Colon (tissue), 2 donors: ENCODE results near the gene MKNK2.

Source experiments
- FAIRE-seq: peaks from 2 replicates; lab custom pipeline; 2012; peaks lifted over from hg19 to GRCh38; lab: Jason Lieb, UNC
- donor health status: control.
- donor health status: control.

The MKNK2 gene

DNA sequence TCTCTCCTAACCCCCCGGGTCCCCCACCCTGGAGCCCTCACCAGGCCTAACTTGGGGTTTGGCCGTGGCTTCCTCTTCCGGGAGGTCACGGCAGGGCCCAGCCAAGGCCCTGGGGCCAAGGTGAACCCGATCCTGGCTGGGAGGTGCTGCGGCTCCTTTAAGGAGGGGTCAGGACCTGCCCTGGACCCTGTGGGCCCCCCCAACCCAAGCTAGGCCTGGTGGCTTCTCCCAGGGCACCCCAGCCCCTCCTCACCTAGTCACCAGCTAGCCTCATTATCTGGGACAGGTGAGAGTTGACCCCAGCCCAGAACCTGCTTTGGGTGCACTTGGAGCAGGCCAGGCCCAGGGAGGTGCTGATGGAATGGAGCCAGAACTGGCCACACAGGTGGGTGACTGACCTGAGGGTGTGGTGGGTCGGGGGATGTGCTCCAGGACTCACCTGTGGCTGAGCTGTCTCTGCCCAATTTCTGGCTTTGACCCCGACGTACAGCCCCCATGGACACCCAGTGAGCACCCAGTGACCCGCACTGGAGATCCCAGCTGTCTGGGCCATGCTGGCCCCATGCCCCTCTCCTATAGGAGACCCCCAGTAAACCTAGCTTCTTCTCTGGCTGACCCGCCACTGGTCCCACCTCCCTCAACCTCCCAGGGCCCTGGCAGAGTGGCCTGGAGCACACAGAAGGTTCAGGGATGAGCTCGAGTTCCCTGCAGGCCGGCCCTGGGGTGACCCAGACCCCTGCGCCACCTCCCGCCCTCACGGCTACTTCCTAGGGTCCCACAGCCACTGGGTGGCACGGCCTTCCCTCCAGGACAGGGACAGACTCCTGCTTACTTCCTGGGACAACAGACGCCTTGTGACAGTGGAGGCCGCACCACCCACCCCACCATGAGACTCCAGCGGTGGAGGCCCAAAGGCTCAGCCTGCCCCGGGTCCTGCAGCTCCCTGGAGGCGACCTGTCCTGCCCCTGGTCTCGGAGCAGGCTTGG, 6.7 kb upstream of the MKNK2 start:
- no peak for FAIRE-seq

DNA sequence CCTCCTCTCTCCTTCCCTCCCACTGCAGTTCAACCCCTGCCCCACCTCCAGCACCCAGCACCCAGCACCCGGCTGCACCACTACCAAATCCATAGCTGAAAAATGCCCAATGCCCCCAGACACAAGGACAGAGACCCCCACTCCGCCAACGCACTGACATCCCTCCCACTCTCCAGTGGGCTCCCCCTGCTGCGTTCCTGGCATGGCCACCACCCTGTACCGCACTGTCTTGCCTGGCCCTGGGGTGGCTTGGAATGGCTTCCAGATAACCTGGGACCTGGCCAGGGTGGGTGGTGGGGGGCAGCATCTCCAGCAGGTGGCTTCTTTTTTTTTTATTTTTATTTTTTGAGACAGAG, 5.8 kb upstream of the MKNK2 start:
- FAIRE-seq: no peak

DNA sequence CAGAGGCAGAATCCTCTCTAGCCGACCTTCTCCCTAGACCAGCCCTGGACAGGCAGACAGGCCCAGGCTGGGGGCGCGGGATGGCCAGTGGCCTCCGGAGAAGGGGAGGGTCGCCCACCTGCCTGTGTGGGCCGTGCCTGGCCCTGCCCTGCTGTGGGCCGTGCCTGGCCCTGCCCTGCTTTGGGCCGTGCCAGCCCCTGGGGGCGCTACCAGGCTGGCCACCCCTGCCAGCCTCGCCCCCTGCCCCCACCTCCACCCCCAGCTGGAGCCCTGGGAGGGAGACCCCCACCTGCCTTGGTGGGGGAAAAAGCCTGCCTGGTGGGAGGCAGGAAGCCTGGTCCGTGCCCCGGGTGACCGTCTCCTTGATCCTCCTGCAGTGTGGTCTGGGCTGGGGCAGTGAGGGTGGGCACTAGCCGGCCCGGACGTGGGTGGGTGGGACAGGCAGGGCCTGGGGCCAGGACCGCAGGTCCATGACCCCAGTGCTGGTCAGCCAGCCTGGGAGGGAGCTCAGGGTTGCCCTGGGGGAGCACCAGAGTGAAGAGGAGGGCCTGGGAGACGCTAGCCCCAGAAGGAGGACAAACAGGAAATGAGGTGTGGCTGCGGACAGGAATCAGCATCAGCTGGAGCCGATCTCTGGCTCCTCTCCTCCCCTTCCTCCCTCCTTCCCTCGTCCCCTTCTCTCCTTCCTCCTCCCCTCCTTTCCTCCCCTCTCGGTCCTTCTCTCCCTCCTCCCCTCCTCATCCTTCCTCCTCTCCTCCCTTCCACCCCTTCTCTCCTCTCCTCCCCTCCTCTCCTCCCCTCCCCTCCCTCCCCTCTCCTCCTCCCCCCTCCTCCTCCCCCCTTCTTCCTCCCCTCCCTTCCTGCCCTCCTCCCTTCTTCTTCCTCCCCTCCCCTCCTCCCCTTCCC, 5.1 kb upstream of the MKNK2 start:
- no peak for FAIRE-seq

DNA sequence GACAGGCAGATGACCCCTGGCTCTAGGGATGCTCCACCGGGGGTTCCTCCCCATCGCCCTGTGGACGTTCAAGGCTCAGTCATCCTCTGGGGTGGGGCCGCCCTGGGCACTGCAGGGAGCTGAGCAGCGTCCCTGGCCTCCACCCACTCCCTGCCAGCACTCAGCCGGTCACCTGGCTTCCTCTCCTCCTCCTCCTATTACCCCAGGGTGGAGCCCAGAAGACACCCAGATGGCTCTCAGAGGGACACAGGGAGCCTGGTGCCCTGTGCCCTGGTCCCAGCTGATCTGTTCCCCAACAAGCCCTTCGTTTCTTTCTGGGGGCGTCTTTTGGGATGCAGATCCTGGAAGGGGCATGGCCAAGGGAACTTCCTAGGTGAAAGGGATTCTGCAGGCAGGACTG, 3.7 kb upstream of the MKNK2 start:
- FAIRE-seq: no peak

DNA sequence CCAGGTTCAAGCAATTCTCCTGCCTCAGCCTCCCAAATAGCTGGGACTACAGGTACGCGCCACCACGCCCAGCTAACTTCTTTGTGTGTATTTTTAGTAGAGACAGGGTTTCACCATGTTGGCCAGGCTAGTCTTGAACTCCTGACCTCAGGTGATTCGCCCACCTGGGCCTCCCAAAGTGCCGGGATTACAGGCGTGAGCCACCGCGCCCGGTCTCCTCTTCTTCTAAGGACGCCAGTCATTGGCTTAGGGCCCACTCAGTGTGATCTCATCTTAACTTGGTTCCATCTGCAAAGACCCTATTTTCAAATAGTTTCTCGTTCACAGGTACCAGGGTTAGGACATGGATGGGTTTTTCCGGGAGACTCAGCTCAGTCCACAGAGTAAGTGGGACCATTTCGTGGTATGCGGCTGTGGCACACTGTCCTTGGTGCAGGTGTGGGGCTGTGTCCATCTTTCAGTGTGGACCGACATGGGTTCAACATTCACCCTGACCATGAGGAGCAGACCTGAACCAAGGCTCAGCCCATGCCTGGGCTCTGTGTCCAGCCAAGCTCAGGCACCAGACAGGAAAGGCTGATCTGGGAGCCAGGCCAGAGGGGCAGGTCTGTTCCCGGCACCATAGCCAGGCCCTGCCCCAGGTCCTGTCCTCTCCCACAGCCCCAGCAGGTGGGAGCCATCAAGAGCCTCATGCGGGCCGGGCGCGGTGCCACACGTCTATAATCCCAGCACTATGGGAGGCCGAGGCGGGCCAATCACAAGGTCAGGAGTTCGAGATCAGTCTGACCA, 2.8 kb upstream of the MKNK2 start:
- FAIRE-seq: no peak

DNA sequence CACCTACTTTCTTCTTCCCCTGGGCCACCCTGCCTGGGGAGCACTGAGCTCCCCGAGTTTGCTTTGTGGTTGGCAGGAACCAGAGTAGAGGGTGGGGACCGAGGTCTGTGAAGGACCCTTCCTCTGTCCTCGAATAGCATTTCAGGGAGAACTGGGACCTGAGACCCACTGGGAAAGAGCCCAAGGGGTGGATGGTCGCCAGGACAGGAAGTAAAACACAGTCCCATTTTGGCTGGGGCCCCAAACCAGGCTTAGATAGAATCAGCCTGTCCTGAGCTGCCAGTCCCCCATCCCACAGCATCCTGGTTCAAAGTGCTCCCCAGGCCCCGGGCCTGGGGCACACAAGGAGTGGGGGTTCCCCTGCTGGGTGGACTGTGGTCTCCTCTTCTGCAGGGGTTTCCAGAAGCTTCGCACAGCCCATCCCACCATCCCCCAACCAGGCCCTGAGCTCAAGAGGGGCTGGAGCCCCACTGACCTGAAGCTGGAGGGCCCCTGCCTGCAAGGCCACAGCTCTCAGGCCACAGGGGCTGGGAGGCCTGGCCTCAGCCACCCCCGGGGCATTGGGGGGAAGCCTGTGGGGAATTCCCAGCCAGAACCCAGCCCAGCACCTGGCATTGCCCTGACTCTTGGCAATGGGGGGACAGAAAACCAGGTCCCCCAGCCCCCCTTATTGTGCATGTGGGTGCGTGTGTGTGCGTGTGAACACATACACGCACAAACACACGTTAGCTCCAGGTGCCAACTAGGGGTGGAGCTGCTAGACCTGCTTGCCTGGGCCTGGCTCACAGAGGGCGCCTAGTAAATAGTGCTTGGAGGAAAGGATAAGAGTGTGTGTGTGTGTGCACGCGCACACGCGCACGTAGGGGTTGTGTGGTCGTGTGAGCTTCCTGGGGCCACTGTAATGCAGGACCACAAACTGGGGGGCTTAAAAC, 995 bp upstream of the MKNK2 start:
- no peak for FAIRE-seq

DNA sequence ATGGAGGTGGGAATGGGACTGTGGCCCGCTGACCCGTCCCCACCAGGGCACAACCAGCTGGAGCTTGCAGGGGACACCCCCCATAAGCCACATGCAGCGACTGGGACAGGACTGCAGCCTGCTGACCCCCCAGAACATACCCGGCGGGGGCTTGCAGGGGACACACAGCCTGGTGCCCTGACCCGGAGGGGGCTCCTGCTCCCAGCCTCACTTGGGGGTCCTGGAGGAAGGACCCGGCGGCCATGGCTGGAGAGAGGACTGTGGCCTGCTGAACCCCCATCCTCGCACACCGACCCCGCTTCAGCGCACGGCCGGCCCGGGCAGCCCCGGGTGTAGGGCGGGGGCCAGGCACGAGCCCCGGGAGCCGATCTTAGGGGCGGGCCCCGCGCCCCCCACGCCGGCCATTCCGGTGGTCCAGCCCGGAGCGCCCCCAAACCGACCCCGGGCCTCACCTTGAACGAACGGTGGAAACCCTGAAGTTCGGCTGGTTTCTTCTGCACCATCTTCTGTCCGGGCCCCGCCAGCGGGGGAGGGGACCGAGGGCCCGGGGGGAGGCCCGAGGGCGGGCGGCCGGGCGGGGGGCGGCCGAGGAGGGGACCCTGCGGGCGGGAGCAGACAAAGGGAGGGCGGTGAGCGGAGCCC, 574 bp downstream of the MKNK2 start:
- no peak for FAIRE-seq

DNA sequence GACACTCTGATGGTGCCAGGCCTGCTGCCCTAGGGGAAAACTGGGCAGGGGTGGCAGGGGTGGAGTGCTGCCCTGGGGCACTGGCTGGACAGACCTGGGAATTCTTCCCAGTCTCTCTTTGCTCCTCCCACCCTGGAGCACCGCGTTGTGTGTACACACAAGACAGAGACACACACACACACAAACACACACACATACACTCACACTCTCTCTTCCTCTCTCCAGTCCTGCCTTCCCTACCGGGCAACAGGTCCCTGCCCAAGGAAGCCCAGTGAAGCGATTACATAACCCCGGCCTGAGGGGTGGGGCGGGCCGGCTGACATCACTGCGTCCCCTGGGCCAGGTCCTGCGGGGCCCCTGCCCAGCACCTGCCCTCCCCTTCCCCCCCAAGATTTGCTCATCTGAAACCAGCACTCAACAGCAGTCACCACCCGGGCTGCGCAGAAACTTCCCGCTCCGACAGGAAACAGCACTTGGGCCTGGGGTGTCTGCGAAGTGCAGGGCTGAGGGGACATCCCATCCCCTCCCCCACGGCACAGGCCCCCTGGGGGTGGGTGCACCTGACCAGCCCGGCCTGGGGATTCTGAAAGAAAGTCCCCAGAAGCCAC, 1.2 kb downstream of the MKNK2 start:
- no peak for FAIRE-seq

DNA sequence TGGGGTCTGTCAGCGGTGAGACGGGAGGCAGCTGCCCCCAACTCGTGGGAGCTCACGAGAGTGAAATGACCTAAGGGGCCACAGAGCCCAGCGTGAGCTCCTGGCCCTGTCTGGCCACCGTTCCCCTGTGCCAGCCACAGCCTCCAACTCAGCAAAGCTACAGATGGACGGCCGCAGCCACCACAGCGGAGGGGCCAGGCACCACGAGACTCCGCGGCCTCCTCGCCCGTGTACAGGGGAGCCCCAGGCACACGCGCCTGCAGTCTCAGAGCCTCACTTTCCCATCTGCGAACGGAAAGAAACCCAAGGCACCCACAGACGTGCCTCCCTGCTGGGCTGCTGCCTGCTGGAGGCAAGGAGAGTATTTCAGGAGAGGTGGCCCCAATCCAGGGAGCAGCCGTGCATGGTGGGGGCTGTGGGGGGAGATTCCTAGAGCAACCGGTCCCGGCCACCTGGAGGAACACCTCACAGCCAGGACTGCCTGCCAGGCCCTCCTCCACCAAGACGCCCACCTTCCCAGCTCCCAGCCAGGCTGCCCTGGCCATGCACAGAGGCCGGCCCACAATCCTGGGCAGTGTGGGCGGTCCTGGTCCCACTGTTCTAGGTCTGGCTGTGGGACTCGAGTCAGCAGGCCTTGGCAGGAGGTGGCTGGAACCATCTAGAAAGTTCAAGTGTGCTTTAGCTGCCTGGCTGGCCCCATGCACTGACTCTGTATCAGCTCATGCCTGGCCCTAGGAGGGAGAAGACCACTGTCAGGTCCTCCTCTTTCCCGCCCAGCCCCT, 1.9 kb downstream of the MKNK2 start:
- no peak for FAIRE-seq

DNA sequence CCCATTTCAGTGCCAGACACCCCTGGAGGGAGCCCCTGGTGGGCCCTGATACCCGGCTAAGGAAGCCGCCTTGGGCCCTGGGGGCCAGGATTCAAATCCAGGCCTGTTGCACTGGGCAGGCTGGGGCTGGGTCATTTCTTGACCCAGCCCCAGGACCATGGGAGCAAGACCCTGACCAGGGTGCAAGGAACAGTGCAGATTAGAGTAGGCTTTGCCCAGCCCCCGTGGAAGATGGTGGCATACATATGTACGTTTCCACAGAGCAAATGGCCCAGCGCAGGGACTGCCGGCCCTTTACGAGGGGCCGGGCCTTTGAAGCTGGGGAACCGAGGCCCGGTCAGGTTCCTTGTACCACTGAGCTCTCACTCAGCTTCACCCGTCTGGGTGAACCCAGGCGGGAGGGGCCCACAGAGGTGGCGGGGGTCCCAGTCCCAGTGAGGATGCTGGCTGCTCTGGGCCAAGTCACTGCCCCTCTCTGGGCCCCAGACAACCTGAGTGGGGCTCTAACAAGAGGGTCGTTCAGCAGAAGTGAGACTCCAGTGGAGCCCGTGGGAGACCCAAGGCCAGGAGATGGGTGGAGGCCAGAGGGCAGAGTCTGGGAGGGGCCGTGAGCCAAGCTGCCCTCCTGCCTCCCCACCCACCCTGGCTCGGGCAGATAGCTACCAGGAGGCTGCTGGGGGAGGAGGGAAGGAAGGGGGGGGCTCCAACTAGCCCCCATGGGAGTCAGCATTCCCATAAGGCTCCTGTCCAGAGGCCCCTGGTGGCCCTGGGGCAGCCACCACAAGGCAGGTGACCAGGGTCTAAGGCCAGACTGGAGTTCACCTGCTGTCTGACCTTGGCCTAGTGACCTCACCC, 2.7 kb downstream of the MKNK2 start:
- no peak for FAIRE-seq

DNA sequence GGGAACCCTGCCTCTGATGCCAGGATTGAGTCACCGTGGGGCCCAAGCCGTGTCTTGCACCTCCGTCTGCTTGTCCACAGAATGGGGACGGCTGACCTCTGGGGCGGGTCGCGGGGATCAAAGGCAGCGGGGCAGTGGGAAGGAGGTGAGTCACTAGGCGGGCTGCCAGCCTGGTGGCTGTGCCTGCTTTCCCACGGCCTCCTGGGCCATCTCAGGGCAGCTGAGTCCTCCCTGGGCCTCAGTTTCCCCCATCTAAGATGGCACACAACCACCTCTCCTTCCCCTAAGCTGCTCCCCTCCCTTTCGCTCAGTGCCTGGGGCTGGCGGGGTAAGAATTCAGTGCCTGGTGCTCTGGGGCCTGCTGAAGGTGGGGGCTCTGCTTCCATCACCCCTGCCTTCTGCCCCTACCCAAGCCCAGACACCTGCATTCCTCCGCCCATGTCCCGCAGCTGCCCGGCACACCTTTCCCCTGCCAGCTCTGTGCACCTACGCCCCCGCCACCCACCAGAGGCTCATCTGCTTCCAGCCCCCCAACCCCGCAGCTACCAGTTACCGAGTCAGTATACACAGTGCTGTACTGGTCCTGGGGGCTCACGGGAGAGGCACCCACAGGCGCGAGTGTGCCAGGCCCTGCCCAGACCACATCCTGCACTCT, 3.5 kb downstream of the MKNK2 start:
- FAIRE-seq: no peak

DNA sequence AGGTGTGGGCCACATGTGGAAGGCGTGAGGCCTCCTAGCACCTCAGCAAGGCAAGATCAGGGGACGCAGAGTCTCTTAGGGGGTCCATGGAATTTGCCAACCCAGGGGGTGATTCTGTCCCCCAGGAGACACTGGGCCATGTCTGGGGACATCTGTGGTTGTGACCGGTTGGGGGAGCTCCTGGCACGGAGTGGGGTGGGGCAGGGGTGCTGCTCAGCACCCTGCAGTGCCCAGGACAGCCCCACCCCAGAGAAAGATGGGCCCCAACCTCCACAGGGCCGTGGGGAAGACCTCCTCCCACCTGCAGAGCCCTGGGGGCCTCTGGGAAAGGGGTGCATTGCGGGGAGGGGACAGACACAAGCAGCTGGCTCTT, 4.0 kb downstream of the MKNK2 start:
- FAIRE-seq: no peak

DNA sequence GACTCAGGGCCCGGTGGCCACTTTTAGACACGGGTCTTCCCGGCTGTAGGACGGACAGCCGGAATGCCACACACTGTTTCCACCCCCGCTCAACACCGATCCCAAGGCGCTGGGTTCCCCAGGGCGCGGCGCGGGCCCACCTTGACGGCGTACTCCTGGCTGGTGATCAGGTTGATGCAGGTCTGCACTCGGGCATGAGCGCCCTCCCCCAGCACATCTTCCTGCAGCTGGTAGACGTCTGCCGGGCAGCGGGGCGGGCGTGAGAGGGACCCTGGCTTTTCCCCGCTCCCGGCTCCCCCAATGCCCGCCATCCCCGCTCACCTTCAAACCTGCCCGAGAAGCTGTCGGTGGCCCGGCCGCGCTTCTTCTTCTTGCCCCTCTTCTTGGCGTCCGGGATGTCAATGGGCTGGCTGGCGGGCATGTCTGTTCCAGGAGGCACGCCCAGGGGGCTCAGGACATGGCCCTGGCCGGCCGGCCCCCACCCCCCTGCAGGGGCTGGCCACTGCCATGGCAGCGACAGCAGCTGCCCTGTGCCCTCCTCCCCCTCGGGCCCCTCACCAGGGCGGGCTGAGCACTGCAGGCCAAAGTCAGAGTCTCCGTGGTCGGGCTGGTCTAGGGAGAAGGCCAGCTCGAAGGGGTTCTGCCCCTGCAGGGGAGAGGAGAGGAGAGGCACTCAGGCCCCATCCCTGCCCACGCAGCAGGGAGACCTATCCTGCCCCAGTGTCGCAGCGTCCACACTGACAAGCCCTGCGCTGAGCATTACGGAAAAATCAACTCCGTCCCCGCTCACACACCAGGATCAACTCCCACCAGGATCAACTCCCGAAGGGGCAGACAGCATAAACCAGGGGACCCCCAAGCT, 4.8 kb downstream of the MKNK2 start:
- FAIRE-seq: no peak

DNA sequence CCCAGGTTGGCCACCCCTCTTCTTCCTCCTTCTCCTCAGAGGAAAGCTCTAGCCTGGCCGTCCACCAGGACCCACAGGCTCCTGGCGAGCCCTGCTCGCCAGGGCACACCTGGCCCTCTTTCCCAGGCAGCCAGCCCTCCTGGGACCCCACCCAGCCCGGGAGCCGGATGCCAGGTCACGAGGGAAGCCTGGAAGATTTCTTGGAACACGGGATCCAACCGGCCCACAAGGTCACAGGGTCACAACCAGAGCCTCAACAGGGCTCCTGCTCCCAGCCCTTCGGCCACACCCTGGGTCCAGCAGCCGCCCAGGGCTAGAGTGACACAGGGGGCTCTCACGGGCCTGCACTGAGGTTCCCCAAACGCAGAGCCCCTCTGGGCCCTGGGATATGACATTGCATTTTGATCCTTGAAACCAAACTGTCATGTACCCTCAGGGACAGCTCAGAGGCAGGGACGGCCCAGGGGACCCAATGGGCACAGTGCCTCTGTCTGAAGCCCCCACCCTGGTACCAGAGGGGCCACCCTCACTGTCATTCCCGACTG, 5.5 kb downstream of the MKNK2 start:
- FAIRE-seq: no peak

DNA sequence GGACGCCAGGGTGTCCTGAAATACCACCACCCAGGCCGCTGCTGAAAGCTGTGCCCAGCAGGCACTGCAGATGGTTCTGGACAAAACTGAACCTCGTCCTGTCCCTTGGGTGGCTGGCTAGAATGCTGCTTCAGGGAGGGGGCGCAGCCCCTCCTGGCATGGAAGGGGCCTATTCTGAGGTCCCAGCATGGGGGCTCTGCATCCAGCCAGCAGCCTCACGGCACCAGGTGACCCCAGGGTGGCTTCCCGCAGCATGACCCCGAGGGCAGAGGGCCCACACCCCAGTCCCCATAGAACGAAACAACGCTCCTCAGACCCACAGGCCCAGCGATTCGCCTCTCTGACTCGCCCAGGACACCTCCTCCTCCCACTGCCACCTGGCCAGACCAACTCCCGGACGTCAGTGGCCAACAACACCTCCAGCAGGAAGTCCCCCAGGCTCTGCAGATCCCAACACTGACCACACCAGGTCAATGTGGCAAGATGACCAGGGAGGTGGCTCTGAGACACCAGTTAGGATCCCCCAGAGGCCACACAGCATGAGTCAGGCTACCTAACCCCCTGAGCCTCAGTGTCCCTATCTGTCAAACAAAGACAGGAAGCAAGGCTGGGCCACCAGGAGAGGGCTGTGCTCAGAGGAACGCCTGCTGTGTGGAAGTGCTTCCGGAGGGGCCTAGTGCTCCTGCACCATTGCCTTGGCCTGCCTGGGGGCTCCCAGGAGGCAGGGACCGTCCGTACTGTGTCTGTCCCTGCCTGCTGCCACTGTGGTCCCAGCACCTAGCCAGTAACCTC, 6.1 kb downstream of the MKNK2 start:
- FAIRE-seq: no peak
